GM12801 (cell line): ENCODE measurements around the gene OGG1.

Experiments
- CTCF ChIP-seq: IDR thresholded peaks from one replicate; pipeline ENCODE4 v1.5.1; 2011; ENCODE audit warnings: control low read depth; ENCODE audit not compliant: insufficient read length; ENCODE audit errors: extremely low read depth

OGG1 gene

DNA sequence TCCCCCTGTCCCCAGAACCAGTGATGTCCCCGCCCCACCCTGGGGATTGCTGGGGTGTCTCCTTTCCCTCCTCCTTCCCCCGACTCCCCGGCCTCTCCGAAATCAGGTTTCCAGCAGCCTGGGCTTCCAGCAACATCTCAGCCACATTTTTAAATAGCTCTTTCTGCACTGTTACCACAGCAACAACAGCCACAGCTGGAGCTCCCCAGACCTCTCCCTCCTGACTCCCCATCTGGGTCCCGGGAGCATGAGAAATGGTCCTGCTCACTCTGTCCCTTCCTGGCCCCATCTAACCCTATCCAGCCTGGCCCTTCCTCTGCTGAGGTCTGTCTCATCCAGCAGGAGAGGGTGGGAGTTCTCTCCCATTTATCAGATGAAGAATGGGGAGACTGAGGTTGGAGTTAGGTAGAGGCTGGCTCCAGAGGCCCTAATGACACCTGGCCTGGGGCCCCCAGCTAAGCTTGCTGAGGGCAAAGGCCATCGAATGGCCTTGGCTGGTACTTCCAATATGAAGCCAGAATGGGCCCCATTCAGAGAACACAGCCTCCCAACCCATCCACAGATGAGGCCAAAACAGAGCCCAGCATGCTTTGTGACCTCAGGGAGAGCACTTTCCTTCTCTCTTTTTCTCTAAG is 18.5 kb downstream of the OGG1 start:
- TF ChIP-seq CTCF: no peak

- TF ChIP-seq CTCF: no peak
Measured at GRCh38 chr3:9769012-9769411, 19.3 kb downstream of the OGG1 start.

- no peak for TF ChIP-seq CTCF
Measured at GRCh38 chr3:9769426-9770275, 19.9 kb downstream of the OGG1 start, which contains the start of gene CAMK1. TSS of gene CAMK1 (minus strand) at chr3:9769947. CDS start at chr3:9767749, 2,198 bp downstream.

DNA sequence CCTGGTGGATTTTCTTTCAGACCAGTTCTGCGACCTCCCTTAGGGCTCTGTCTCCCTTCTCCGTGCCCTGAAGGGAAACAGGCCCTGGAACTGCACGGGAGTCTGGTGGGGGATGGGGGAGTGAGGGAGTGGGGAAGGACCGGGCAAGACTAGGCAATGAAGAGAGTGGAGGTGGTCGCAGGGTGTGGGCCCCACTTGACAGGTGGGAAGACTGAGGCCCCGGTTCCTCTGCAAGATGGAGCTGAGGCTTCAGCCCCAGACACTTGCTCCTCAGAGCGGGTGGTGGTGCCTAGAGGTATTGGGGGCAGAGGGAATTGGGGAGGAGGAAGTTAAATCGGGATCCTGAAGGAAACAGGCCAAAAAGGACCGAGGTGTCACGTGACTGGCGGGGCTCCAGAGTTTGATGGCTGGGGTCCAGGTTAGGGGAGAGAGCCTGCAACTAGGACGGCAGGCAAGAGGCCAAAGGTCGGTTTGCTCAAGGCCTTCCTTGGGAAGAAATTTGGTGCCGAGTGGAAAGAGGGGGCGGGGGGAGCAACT is 20.6 kb downstream of the OGG1 start:
- no peak for TF ChIP-seq CTCF

- TF ChIP-seq CTCF: no peak
Measured at GRCh38 chr3:9776896-9777693, 27.3 kb downstream of the OGG1 start.

GRCh38 chr3:9777694-9778021 is 27.9 kb downstream of the OGG1 start:
- TF ChIP-seq CTCF: no peak
